Measurements from ENCODE around the gene MEGF6. TPM values are rescaled to one million over a fixed set of nuclear protein-coding genes. Genes with fewer than 3 reads are reported as not detected.
A peak's percentile ranks its signal among the peaks of the same experiment; 100 is the strongest.

MEGF6 gene
- total RNA-seq, 2 donors from 2014 or later, result 22.4 to 24.9 TPM

DNA sequence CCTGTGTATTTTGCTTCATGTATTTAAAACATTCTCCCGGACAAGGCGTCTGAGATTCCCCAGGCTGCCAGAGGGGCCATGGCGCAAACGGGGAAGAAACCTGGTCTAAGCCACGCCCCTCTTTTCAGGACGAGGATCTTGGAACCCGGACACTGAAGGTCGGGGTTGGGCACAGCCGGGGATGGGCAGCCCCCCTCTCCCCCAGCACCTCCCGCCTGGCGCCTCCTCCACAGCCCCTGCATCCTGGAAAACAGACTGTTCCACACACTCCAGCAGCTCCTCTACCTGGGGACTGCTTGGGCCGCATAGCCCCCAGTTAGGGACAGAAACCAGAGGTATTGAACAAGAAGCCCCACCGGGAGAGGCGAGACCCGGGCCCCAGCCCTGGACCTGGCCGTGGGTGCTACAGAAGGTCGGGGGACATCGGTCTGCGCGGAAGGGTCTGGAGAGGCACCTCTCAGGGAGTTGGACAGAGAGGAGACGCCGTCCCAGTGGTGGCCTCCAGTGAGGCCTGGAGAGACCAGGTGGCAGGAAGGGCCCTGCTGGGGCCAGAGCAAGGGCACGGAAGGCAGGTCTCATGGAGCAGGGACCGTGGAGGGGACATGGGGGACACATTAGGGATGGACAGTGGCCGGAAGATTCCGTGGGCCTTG is 46.4 kb upstream of the MEGF6 start:
- Histone ChIP-seq H3K27me3 (peaks cover 0 to 11% of the 10 kb centered on the region in 2 donors), H3K4me3 (no peak overlapping the region), H3K4me1 (peaks cover 4% of the 10 kb centered on the region), H3K36me3 (replicated peaks in 1 of 2; ENCODE audit: insufficient read depth in 1 of 2, low read depth in 2 of 2) (no peaks in the 10 kb centered on the region), H3K9me3 (no peaks in the 10 kb centered on the region), H3K27ac (no peak overlapping the region)
- TF ChIP-seq POLR2A (IDR thresholded peaks at IDR 0.05), result no peak
- TF ChIP-seq, protein P1, sequence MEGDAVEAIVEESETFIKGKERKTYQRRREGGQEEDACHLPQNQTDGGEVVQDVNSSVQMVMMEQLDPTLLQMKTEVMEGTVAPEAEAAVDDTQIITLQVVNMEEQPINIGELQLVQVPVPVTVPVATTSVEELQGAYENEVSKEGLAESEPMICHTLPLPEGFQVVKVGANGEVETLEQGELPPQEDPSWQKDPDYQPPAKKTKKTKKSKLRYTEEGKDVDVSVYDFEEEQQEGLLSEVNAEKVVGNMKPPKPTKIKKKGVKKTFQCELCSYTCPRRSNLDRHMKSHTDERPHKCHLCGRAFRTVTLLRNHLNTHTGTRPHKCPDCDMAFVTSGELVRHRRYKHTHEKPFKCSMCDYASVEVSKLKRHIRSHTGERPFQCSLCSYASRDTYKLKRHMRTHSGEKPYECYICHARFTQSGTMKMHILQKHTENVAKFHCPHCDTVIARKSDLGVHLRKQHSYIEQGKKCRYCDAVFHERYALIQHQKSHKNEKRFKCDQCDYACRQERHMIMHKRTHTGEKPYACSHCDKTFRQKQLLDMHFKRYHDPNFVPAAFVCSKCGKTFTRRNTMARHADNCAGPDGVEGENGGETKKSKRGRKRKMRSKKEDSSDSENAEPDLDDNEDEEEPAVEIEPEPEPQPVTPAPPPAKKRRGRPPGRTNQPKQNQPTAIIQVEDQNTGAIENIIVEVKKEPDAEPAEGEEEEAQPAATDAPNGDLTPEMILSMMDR (IDR thresholded peaks at IDR 0.05), result no peak
- intact Hi-C loops (cut with DNase I), result no loop called here
- DNase-seq (peak in 1 of 4 donors; percentile 11), ATAC-seq (no peak)
- WGBS, 2 donors, result 75 to 90% methylated on average over 16 to 19 of the region's 26 CpGs

DNA sequence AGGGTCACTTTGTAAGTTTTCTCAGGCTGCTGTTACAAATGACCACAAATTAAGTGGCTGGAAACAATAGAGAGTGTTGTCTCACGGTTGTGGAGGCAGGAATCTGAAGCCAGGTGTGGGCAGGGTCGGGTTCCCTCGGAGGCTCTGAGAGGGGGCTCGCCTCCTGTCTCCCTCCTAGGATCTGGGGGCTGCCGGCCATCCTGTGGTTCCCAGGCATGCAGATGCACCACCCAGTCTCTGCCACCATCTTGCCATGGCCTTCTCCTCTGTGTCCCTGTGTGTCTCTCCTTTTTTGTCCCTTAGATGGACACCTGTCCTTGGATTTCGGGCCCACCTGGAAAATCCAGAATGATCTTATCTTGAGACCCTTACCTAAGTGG is 45.8 kb upstream of the MEGF6 start:
- no peak for ATAC-seq
- intact Hi-C loops (cut with DNase I), result no loop called here
- DNase-seq, result no peak
- peaks cover 0 to 16% of the 10 kb centered on the region in 2 donors for H3K27me3 ChIP-seq
- no peaks in the 10 kb centered on the region for H3K9me3 ChIP-seq
- 62 to 64% methylated on average over 6 of the region's 6 CpGs for WGBS, 2 donors
- peaks cover 10% of the 10 kb centered on the region for H3K4me1 ChIP-seq
- H3K4me3 ChIP-seq, result no peak overlapping the region
- no peak for TF ChIP-seq POLR2A (IDR thresholded peaks at IDR 0.05)
- TF ChIP-seq, protein P1 (IDR thresholded peaks at IDR 0.05), result no peak
- H3K27ac ChIP-seq, result no peak overlapping the region
- no peaks in the 10 kb centered on the region for H3K36me3 ChIP-seq (replicated peaks in 1 of 2; ENCODE audit: insufficient read depth in 1 of 2, low read depth in 2 of 2)

DNA sequence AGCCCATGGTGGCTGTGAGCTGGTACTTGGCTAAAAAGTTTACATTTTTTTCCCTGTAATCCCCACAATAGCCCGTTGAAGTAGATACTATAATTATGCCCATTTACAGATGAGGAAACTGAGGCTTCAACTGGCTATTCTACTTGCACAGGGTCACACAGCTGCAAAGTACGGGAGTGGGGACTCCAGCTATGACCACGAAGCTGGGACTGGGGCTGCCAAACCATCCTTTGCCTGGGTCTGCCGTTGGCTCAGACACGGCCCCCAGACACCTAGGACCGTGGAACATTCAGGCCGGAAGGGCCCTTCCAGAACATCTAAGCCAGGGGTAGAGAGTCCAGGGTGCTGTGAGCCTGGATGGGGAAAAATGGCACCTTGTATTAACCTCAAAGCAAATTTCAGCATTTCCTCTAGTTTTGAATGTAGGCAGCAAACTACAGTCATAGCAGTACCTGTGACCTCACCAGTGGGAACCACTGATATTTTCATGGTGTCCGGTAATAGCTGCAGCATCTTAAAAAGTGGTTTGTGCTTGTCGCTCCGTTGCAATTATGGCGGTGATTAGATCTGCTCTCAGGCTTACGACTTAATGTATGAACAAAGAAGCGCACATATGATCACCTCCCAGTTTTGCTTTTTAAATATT is 45.3 kb upstream of the MEGF6 start:
- H3K27me3 ChIP-seq, result peaks cover 0 to 21% of the 10 kb centered on the region in 2 donors
- intact Hi-C loops (cut with DNase I), result no loop called here
- no peak overlapping the region for H3K27ac ChIP-seq
- TF ChIP-seq, protein P1 (IDR thresholded peaks at IDR 0.05), result no peak
- no peak for TF ChIP-seq POLR2A (IDR thresholded peaks at IDR 0.05)
- no peaks in the 10 kb centered on the region for H3K9me3 ChIP-seq
- H3K36me3 ChIP-seq (replicated peaks in 1 of 2; ENCODE audit: insufficient read depth in 1 of 2, low read depth in 2 of 2), result no peaks in the 10 kb centered on the region
- DNase-seq (no peak), ATAC-seq (no peak)
- H3K4me1 ChIP-seq, result peaks cover 15% of the 10 kb centered on the region
- H3K4me3 ChIP-seq, result no peak overlapping the region
- 73 to 75% methylated on average over 12 to 13 of the region's 13 CpGs for WGBS, 2 donors

DNA sequence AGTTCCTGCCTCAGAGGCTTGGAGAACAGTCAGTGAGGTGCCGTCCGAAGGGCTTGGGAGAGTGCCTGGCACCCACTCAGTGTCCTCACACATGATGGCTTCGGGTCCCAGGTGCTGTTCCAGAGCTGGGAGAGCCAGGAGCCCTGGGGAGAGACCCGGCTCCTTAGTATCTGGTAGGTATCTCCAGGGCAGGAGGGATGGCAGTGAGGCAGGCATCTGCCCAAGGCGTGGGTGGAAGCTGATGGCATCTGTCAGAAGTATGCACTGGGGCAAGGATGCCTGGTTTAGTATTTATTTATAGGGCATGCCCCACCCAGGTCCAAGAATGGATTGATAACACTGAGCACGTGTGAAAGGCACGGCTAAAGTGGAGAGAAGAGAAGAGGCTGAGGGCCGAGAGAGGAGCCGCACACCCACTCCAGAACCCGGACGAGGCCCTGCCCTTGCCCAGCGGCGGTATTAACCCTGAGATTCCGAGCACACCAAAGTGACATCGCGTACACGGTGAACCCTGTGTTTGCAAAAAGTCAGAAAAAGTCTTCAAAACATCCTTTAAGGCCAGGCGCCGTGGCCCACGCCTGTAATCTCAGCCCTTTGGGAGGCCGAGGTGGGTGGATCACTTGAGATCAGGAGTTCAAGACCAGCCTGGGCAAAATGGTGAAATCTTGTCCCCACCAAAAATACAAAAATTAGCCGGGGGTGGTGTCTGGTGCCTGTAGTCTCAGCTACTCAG is 43.4 kb upstream of the MEGF6 start:
- no peak overlapping the region for H3K4me3 ChIP-seq
- no peak for ATAC-seq
- no peaks in the 10 kb centered on the region for H3K36me3 ChIP-seq (replicated peaks in 1 of 2; ENCODE audit: insufficient read depth in 1 of 2, low read depth in 2 of 2)
- DNase-seq, result no peak
- intact Hi-C loops (cut with DNase I), result no loop called here
- no peaks in the 10 kb centered on the region for H3K9me3 ChIP-seq
- WGBS, 2 donors, result 79 to 84% methylated on average over 22 of the region's 22 CpGs
- no peak for TF ChIP-seq POLR2A (IDR thresholded peaks at IDR 0.05)
- TF ChIP-seq, protein P1 (IDR thresholded peaks at IDR 0.05), result no peak
- no peak overlapping the region for H3K27ac ChIP-seq
- H3K4me1 ChIP-seq, result peaks cover 26% of the 10 kb centered on the region
- peaks cover 0 to 33% of the 10 kb centered on the region in 2 donors for H3K27me3 ChIP-seq

Measured in body of pancreas (tissue), 4 donors.